Spleen (tissue), 11 donors: ENCODE results near the gene C1QTNF8. TPM values are rescaled to one million over a fixed set of nuclear protein-coding genes. Genes with fewer than 3 reads are reported as not detected.

Experiments
- DNase-seq: peaks from one replicate; pipeline ENCODE4 v3.0.0-alpha.2; 2020
- H3K27ac ChIP-seq, 8 donors: fragments of 200-600 bp; sonication (generic) in 7 of 8; 1 replicate in 4 of 8; 2 replicates in 4 of 8; pipeline versions ENCODE4 v1.5.0 to v1.8.0; 2016 to 2021; ENCODE audit warnings: inconsistent platforms in 4 of 8, mild to moderate bottlenecking in 4 of 8, moderate library complexity in 1 of 8
- H3K27me3 ChIP-seq, 7 donors: fragments of 200-600 bp; sonication (generic) in 6 of 7; replicated peaks in 1 of 7; 1 replicate in 4 of 7; 2 replicates in 3 of 7; pipeline versions ENCODE4 v1.5.0 to v1.8.0; 2016 to 2021; ENCODE audit warnings: inconsistent platforms in 3 of 7, mild to moderate bottlenecking in 1 of 7
- H3K36me3 ChIP-seq, 6 donors: fragments of 200-600 bp; sonication (generic) in 5 of 6; 1 replicate in 4 of 6; 2 replicates in 2 of 6; pipeline versions ENCODE4 v1.5.0 to v1.8.0; 2016 to 2021; ENCODE audit warnings: inconsistent platforms in 2 of 6
- H3K4me1 ChIP-seq, 6 donors: fragments of 200-600 bp; sonication (generic) in 5 of 6; 1 replicate in 3 of 6; 2 replicates in 3 of 6; pipeline versions ENCODE4 v1.5.0 to v1.8.0; 2016 to 2021; ENCODE audit warnings: inconsistent platforms in 3 of 6
- H3K4me3 ChIP-seq, 8 donors: fragments of 200-600 bp; sonication (generic) in 7 of 8; 1 replicate in 4 of 8; 2 replicates in 4 of 8; pipeline versions ENCODE4 v1.5.0 to v1.8.0; 2016 to 2021; ENCODE audit warnings: inconsistent platforms in 4 of 8, mild to moderate bottlenecking in 4 of 8, moderate library complexity in 2 of 8
- H3K9me3 ChIP-seq, 8 donors: fragments of 200-600 bp; sonication (generic) in 7 of 8; 1 replicate in 4 of 8; 2 replicates in 4 of 8; pipeline versions ENCODE4 v1.5.0 to v1.8.0; 2016 to 2021; ENCODE audit warnings: inconsistent platforms in 4 of 8
- CTCF ChIP-seq, 11 experiments: fragments of 200-600 bp in 7 of 11; fragments of 450-650 bp in 4 of 11; sonication (generic) in 4 of 11; IDR thresholded peaks in 8 of 11; conservative IDR thresholded peaks in 3 of 11; 1 replicate in 7 of 11; 2 replicates in 4 of 11; pipeline versions ENCODE4 v1.4.0 to v1.8.0; 2016 to 2021; ENCODE audit warnings: antibody characterized with exemption in 11 of 11, inconsistent platforms in 4 of 11, mild to moderate bottlenecking in 1 of 11
- POLR2A ChIP-seq, 3 donors: fragments of 450-650 bp; IDR thresholded peaks; one replicate each; pipeline ENCODE4 v1.5.1; 2017; ENCODE audit warnings: antibody characterized with exemption in 3 of 3, mild to moderate bottlenecking in 1 of 3
- POLR2AphosphoS5 ChIP-seq, 3 donors: sonication (generic); formaldehyde crosslinking; IDR thresholded peaks; one replicate each; pipeline ENCODE4 v1.5.1; 2017; ENCODE audit warnings: antibody characterized with exemption in 3 of 3
- whole genome bisulfite sequencing, 5 donors: extraction: QIAGEN DNeasy Blood & Tissue Kit in 3 of 5; methylation state at CpG; one replicate each; pipeline versions ENCODE4 v1.1.5 to v1.1.7; 2013 to 2018; 5-methylcytosine and 5-hydroxymethylcytosine counted together
- intact Hi-C: fragments of 100-400 bp; cut with DNase I; formaldehyde crosslinking; loops from one replicate; pipeline ENCODE4 v1.15.0; 2023; ENCODE audit warnings: low total_unique reads
- polyA plus RNA-seq, 3 donors: library from polyadenylated mRNA; stranded (reverse); fragments of 200-250 nt; gene quantifications; one replicate each; pipeline ENCODE4 v1.2.1, GENCODE V29; 2013
- total RNA-seq, 7 donors: library from RNA; depleted of rRNA in 3 of 7; stranded (reverse); fragments of >200 nt in 3 of 7; fragmentation: NEBNext Ultra II Directional in 4 of 7; extraction: Animal tissue kit (Norgen Biotek cat#: 25700) in 4 of 7; gene quantifications; one replicate each; pipeline versions ENCODE4 v1.1.0 to v1.2.1, GENCODE V29; 2016 to 2021
- donor health status: healthy with polysubstance abuse.
- donor health status: DM: no; HTN: no; CAD: no; lungs with moderate emphysema.
- donor health status: DM: no; HTN: no; CAD: no.
- donor health status: Bipolar disorder and iron deficiency.
- donor health status: healthy.
- donor health status: DM: no; HTN: no; CAD: no.
- donor health status: DM: yes; HTN: yes; CAD: no.

Gene C1QTNF8
- total and polyA plus RNA-seq, 10 donors, result not detected

GRCh38 chr16:1074379-1074649 is 21.7 kb downstream of the C1QTNF8 start:
- H3K36me3 ChIP-seq, result no peaks in the 10 kb centered on the region
- peaks cover 0 to 95% (median 81%) of the 10 kb centered on the region in 7 donors for H3K27me3 ChIP-seq
- DNase-seq, result no peak
- intact Hi-C loops, result no loop called here
- no peak overlapping the region for H3K4me3 ChIP-seq
- TF ChIP-seq POLR2A (IDR thresholded peaks at IDR 0.05) (no peak), POLR2AphosphoS5 (IDR thresholded peaks at IDR 0.05) (no peak), CTCF (IDR thresholded peaks at IDR 0.05 in 8 of 11, conservative IDR thresholded peaks at IDR 0.05 in 3 of 11) (no peak)
- H3K9me3 ChIP-seq, result no peaks in the 10 kb centered on the region
- no peaks in the 10 kb centered on the region for H3K4me1 ChIP-seq
- no peak overlapping the region for H3K27ac ChIP-seq
- 68 to 90% (median 77%) methylated on average over 2 to 11 of the region's 11 CpGs for WGBS, 5 donors

GRCh38 chr16:1073566-1074378 is 22.3 kb downstream of the C1QTNF8 start:
- H3K4me1 ChIP-seq, result no peaks in the 10 kb centered on the region
- DNase-seq, result no peak
- 63 to 82% (median 72%) methylated on average over 13 to 30 of the region's 30 CpGs for WGBS, 5 donors
- no peak overlapping the region for H3K27ac ChIP-seq
- H3K27me3 ChIP-seq, result peaks cover 0 to 95% (median 81%) of the 10 kb centered on the region in 7 donors
- intact Hi-C loops, result no loop called here
- H3K9me3 ChIP-seq, result no peaks in the 10 kb centered on the region
- no peaks in the 10 kb centered on the region for H3K36me3 ChIP-seq
- H3K4me3 ChIP-seq, result no peak overlapping the region
- TF ChIP-seq CTCF (IDR thresholded peaks at IDR 0.05 in 8 of 11, conservative IDR thresholded peaks at IDR 0.05 in 3 of 11) (no peak), POLR2A (IDR thresholded peaks at IDR 0.05) (no peak), POLR2AphosphoS5 (IDR thresholded peaks at IDR 0.05) (no peak)

- no peak for DNase-seq
- Histone ChIP-seq H3K9me3 (no peaks in the 10 kb centered on the region), H3K27ac (no peak overlapping the region), H3K4me3 (no peak overlapping the region), H3K4me1 (no peaks in the 10 kb centered on the region), H3K27me3 (peaks cover 0 to 95% (median 77%) of the 10 kb centered on the region in 7 donors), H3K36me3 (no peaks in the 10 kb centered on the region)
- intact Hi-C loops, result no loop called here
- 43 to 84% (median 71%) methylated on average over 5 to 13 of the region's 13 CpGs for WGBS, 5 donors
- TF ChIP-seq POLR2A (IDR thresholded peaks at IDR 0.05) (no peak), POLR2AphosphoS5 (IDR thresholded peaks at IDR 0.05) (no peak), CTCF (IDR thresholded peaks at IDR 0.05 in 8 of 11, conservative IDR thresholded peaks at IDR 0.05 in 3 of 11) (no peak)
These were observed 22.8 kb downstream of the C1QTNF8 start for GRCh38 chr16:1073262-1073558.

- Histone ChIP-seq H3K27ac (no peak within 1 kb of the TSS), H3K36me3 (no peaks in the 10 kb centered on the region), H3K27me3 (peaks cover 0 to 95% (median 72%) of the 10 kb centered on the region in 7 donors), H3K9me3 (no peaks in the 10 kb centered on the region), H3K4me1 (no peaks in the 10 kb centered on the region), H3K4me3 (no peak within 1 kb of the TSS)
- WGBS, 5 donors, result 10 to 22% (median 15%) methylated on average over 19 to 59 of the region's 59 CpGs
- DNase-seq, result no peak
- intact Hi-C loops, result no loop called here
- TF ChIP-seq CTCF (IDR thresholded peaks at IDR 0.05 in 8 of 11, conservative IDR thresholded peaks at IDR 0.05 in 3 of 11) (no peak), POLR2A (IDR thresholded peaks at IDR 0.05) (no peak), POLR2AphosphoS5 (IDR thresholded peaks at IDR 0.05) (no peak)
These were observed 23.4 kb downstream of the C1QTNF8 start, which contains the start of gene SSTR5 for GRCh38 chr16:1072526-1073261. SSTR5 (plus strand) TSS chr16:1072747; CDS start chr16:1078869, 6,122 bp downstream.
